WTC11 (cell line): ENCODE results near the gene ELF3. TPM values are rescaled to one million over a fixed set of nuclear protein-coding genes. Genes with fewer than 3 reads are reported as not detected.

Experiments
- ATAC-seq: fragments of 200-7000 bp; cut with Tn5 transposase; 2 replicates; pipeline ENCODE4 v1.10.0; 2021; ENCODE audit warnings: mild to moderate bottlenecking, moderate library complexity
- CTCF ChIA-PET: fragments of 300-600 bp; sonication (Branson Sonifier 250); formaldehyde crosslinking; loops from one replicate; lab custom pipeline; 2021; ENCODE audit warnings: antibody characterized with exemption; lab: Charles Lee
- POLR2A ChIA-PET: fragments of 350-600 bp; sonication (Branson Sonifier 250); formaldehyde crosslinking; loops from one replicate; lab custom pipeline; 2021; ENCODE audit warnings: antibody characterized with exemption; lab: Charles Lee
- DNase-seq: peaks from one replicate; pipeline ENCODE4 v3.0.0; 2021; ENCODE audit warnings: low spot score
- H3K27ac Mint-ChIP-seq: 2 replicates; pipeline ENCODE4 v1.8.0; 2021; ENCODE audit warnings: mixed read lengths
- H3K27me3 Mint-ChIP-seq: 2 replicates; pipeline ENCODE4 v1.8.0; 2021; ENCODE audit warnings: low read depth, mild to moderate bottlenecking, moderate library complexity, mixed read lengths
- H3K36me3 Mint-ChIP-seq: 2 replicates; pipeline ENCODE4 v1.8.0; 2021; ENCODE audit warnings: mixed read lengths
- H3K4me1 Mint-ChIP-seq: 2 replicates; pipeline ENCODE4 v1.8.0; 2022; ENCODE audit warnings: mixed read lengths
- H3K4me3 Mint-ChIP-seq: 2 replicates; pipeline ENCODE4 v1.8.0; 2021; ENCODE audit warnings: mild to moderate bottlenecking, moderate library complexity, mixed read lengths
- H3K9me3 Mint-ChIP-seq: 2 replicates; pipeline ENCODE4 v1.8.0; 2021; ENCODE audit warnings: mixed read lengths
- EMX1 ChIP-seq: fragments of 250-450 bp; sonication (Bioruptor Pico); IDR thresholded peaks from 2 replicates; pipeline ENCODE4 v1.8.0; 2021; ENCODE audit warnings: mild to moderate bottlenecking
- ETV6 ChIP-seq: sonication (generic); formaldehyde crosslinking; IDR thresholded peaks from 2 replicates; pipeline ENCODE4 v1.8.1; 2022; ENCODE audit warnings: mild to moderate bottlenecking, missing genetic modification reagents
- MXD4 ChIP-seq: fragments of 250-450 bp; sonication (Bioruptor Pico); IDR thresholded peaks from 2 replicates; pipeline ENCODE4 v1.8.0; 2021; ENCODE audit warnings: mild to moderate bottlenecking, moderate library complexity, borderline replicate concordance
- NFYB ChIP-seq: sonication (generic); formaldehyde crosslinking; conservative IDR thresholded peaks from 2 replicates; pipeline ENCODE4 v1.8.0; 2022; ENCODE audit warnings: low read depth, missing genetic modification reagents
- RELA ChIP-seq: sonication (generic); formaldehyde crosslinking; IDR thresholded peaks from 2 replicates; pipeline ENCODE4 v1.8.1; 2022; ENCODE audit warnings: missing genetic modification reagents, mild to moderate bottlenecking, borderline replicate concordance
- SMAD3 ChIP-seq: sonication (generic); formaldehyde crosslinking; IDR thresholded peaks from 2 replicates; pipeline ENCODE4 v1.8.0; 2022; ENCODE audit warnings: missing genetic modification reagents, mild to moderate bottlenecking, borderline replicate concordance
- SP1 ChIP-seq: sonication (generic); formaldehyde crosslinking; conservative IDR thresholded peaks from 2 replicates; pipeline ENCODE4 v1.8.1; 2022; ENCODE audit warnings: missing genetic modification reagents
- TEAD1 ChIP-seq: sonication (generic); formaldehyde crosslinking; IDR thresholded peaks from 2 replicates; pipeline ENCODE4 v1.8.0; 2022; ENCODE audit warnings: mild to moderate bottlenecking, missing genetic modification reagents
- TEAD4 ChIP-seq: sonication (generic); formaldehyde crosslinking; IDR thresholded peaks from 2 replicates; pipeline ENCODE4 v1.8.0; 2022; ENCODE audit warnings: mild to moderate bottlenecking, missing genetic modification reagents
- ZNF423 ChIP-seq: fragments of 250-450 bp; sonication (Bioruptor Pico); IDR thresholded peaks from 2 replicates; pipeline ENCODE4 v2.1.2; 2022; ENCODE audit warnings: mild to moderate bottlenecking, moderate library complexity
- ZNF671 ChIP-seq: fragments of 250-450 bp; sonication (Bioruptor Pico); IDR thresholded peaks from 2 replicates; pipeline ENCODE4 v1.8.0; 2021; ENCODE audit warnings: mild to moderate bottlenecking
- total RNA-seq: library from RNA; stranded (reverse); gene quantifications from 3 replicates; pipeline ENCODE4 v1.2.3, GENCODE V29; 2021
- TF ChIP-seq, protein P1 (sequence below): sonication (generic); formaldehyde crosslinking; IDR thresholded peaks from 2 replicates; pipeline ENCODE4 v1.8.0; 2022; ENCODE audit warnings: mild to moderate bottlenecking, missing genetic modification reagents
- TF ChIP-seq, protein P2 (sequence below): fragments of 250-450 bp; sonication (Bioruptor Pico); IDR thresholded peaks from 2 replicates; pipeline ENCODE4 v2.1.2; 2022; ENCODE audit warnings: mild to moderate bottlenecking, moderate library complexity
- TF ChIP-seq, protein P3 (sequence below): fragments of 250-450 bp; sonication (Bioruptor Pico); conservative IDR thresholded peaks from 2 replicates; pipeline ENCODE4 v1.9.0; 2021; ENCODE audit warnings: mild to moderate bottlenecking
- TF ChIP-seq, protein P4 (sequence below): sonication (generic); formaldehyde crosslinking; IDR thresholded peaks from 2 replicates; pipeline ENCODE4 v1.8.1; 2022; ENCODE audit warnings: missing genetic modification reagents, borderline replicate concordance
- TF ChIP-seq, protein P5 (sequence below): sonication (generic); formaldehyde crosslinking; IDR thresholded peaks from 2 replicates; pipeline ENCODE4 v1.8.1; 2023; ENCODE audit warnings: mild to moderate bottlenecking, missing genetic modification reagents, moderate library complexity
- TF ChIP-seq, protein P6 (sequence below): sonication (generic); formaldehyde crosslinking; IDR thresholded peaks from 2 replicates; pipeline ENCODE4 v1.8.0; 2022; ENCODE audit warnings: mild to moderate bottlenecking, missing genetic modification reagents
- TF ChIP-seq, protein P7 (sequence below): sonication (generic); formaldehyde crosslinking; IDR thresholded peaks from 2 replicates; pipeline ENCODE4 v1.8.1; 2023; ENCODE audit warnings: mild to moderate bottlenecking, moderate library complexity, missing genetic modification reagents

ELF3 gene
- total RNA-seq, 1 experiment from 2014 or later = 15.0 TPM

DNA sequence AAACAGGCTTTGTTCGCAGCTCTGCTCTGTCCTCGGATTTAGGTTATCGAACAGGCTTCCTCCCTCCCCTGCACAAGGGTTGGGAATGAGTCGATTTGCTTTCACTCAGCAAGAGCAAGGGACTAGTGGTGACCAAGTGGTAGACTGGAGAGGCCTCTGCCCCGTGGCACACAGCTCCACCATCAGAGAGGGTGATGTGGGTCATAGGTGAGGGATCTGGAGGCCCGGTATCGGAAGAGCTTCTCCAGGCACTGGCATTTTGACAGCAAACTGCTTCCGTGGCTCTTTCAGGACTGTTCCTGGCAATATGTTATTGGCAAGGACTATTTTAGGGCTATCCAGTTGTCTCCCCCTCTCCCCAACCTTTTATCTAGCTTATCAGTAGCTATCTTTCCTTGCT lies 3.1 kb upstream of the ELF3 start (continued):
- TF ChIP-seq SMAD3 (no peak), ZNF423 (no peak), ZNF671 (CRISPR knock-in tag) (no peak)
- TF ChIP-seq, protein P1, sequence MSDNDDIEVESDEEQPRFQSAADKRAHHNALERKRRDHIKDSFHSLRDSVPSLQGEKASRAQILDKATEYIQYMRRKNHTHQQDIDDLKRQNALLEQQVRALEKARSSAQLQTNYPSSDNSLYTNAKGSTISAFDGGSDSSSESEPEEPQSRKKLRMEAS = no peak
- TF ChIP-seq, protein P2, sequence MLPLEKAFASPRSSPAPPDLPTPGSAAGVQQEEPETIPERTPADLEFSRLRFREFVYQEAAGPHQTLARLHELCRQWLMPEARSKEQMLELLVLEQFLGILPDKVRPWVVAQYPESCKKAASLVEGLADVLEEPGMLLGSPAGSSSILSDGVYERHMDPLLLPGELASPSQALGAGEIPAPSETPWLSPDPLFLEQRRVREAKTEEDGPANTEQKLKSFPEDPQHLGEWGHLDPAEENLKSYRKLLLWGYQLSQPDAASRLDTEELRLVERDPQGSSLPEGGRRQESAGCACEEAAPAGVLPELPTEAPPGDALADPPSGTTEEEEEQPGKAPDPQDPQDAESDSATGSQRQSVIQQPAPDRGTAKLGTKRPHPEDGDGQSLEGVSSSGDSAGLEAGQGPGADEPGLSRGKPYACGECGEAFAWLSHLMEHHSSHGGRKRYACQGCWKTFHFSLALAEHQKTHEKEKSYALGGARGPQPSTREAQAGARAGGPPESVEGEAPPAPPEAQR (CRISPR knock-in tag) = no peak
- TF ChIP-seq, protein P3, sequence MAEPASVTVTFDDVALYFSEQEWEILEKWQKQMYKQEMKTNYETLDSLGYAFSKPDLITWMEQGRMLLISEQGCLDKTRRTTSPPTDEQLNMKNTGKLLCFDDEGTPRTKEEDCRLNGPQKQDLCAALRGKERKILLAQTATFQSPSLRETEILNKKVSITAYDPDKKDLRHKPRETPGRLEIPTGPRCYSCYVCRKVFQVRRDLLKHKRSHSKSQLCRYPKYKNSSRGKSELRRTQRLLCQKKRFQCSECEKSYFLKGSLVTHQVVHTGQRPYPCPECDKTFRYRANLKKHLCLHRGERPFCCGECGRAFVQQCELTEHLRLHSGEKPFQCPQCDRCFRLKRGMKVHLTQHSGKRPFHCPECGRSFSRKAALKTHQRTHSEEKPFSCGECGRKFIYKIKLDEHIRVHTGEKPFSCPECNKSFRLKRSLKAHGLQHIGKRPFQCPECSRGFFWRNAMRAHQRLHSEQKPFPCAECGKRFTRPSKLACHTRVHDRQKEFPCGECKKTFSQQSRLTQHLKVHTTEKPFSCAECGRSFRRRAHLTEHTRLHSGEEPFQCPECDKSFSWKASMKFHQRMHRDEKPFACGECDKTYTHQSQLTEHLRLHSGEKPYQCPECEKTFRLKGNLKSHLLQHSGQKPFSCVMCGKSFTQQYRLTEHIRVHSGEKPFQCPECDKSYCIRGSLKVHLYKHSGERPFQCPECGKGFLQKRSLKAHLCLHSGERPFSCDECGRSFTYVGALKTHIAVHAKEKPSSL (CRISPR knock-in tag) = no peak
- TF ChIP-seq, protein P4, sequence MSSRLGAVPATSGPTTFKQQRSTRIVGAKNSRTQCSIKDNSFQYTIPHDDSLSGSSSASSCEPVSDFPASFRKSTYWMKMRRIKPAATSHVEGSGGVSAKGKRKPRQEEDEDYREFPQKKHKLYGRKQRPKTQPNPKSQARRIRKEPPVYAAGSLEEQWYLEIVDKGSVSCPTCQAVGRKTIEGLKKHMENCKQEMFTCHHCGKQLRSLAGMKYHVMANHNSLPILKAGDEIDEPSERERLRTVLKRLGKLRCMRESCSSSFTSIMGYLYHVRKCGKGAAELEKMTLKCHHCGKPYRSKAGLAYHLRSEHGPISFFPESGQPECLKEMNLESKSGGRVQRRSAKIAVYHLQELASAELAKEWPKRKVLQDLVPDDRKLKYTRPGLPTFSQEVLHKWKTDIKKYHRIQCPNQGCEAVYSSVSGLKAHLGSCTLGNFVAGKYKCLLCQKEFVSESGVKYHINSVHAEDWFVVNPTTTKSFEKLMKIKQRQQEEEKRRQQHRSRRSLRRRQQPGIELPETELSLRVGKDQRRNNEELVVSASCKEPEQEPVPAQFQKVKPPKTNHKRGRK (CRISPR knock-in tag) = no peak

DNA sequence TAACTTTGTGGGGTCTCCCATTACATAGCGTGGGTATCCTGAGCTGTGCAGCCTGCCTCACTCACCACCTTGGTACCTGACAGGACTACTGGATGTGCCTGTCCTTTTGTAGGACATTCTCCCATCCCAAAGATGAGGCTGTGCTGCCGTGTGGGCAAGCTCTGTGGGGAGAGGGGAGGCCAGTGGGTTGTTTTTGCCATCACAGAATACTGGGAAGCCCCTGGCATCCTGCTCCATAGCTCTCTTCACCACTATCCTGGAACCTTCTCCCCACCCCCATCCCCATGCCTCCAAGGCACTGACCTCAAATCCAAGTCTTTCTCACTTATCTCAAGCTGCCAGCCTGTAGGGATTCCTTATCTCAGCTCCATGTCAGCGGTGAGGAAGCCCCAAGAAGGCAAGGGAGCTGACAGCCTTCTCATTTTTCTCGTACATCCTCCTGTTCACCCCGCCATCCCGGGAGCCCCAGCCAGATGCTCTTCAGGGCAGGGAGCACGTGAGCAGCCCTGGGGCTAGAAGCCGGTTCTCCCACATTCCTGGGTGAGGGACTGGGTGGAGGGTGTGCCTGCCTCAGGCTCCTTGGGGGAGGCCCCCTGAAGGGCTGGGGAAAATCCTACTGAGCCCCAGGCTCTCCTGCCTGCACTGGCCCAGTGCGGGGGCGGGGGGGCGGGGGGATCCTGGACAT lies 2.4 kb upstream of the ELF3 start:
- peaks cover 48% of the 10 kb centered on the region for H3K4me1 Mint-ChIP-seq
- TF ChIP-seq, protein P5, sequence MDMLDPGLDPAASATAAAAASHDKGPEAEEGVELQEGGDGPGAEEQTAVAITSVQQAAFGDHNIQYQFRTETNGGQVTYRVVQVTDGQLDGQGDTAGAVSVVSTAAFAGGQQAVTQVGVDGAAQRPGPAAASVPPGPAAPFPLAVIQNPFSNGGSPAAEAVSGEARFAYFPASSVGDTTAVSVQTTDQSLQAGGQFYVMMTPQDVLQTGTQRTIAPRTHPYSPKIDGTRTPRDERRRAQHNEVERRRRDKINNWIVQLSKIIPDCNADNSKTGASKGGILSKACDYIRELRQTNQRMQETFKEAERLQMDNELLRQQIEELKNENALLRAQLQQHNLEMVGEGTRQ (CRISPR knock-in tag) = peak; percentile 87
- TF ChIP-seq, protein P4 (CRISPR knock-in tag) = no peak
- TF ChIP-seq EMX1 (CRISPR knock-in tag) = no peak
- TF ChIP-seq, protein P6, sequence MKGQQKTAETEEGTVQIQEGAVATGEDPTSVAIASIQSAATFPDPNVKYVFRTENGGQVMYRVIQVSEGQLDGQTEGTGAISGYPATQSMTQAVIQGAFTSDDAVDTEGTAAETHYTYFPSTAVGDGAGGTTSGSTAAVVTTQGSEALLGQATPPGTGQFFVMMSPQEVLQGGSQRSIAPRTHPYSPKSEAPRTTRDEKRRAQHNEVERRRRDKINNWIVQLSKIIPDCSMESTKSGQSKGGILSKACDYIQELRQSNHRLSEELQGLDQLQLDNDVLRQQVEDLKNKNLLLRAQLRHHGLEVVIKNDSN = peak; percentile 88
- no peak for TF ChIP-seq NFYB (CRISPR knock-in tag)
- peak; percentile 88; the same call in 1 of the 2 replicates for TF ChIP-seq TEAD4 (CRISPR knock-in tag)
- TF ChIP-seq MXD4 (CRISPR knock-in tag) = no peak
- no peak for TF ChIP-seq RELA (CRISPR knock-in tag)
- TF ChIP-seq, protein P7, sequence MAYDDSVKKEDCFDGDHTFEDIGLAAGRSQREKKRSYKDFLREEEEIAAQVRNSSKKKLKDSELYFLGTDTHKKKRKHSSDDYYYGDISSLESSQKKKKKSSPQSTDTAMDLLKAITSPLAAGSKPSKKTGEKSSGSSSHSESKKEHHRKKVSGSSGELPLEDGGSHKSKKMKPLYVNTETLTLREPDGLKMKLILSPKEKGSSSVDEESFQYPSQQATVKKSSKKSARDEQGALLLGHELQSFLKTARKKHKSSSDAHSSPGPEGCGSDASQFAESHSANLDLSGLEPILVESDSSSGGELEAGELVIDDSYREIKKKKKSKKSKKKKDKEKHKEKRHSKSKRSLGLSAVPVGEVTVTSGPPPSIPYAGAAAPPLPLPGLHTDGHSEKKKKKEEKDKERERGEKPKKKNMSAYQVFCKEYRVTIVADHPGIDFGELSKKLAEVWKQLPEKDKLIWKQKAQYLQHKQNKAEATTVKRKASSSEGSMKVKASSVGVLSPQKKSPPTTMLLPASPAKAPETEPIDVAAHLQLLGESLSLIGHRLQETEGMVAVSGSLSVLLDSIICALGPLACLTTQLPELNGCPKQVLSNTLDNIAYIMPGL = no peak
- peak; percentile 97 for TF ChIP-seq ZNF423
- TF ChIP-seq, protein P1 = peak; percentile 37; the same call in 1 of the 2 replicates
- TF ChIP-seq TEAD1 (CRISPR knock-in tag) = peak; percentile 95; the same call in 1 of the 2 replicates
- TF ChIP-seq ETV6 (CRISPR knock-in tag) = peak; percentile 42; the same call in 1 of the 2 replicates
- TF ChIP-seq SP1 (CRISPR knock-in tag) = 0 out of 2 replicates have a peak, but pooled peaks have one; percentile 42
- TF ChIP-seq, all 79 proteins: peak for 8
- DNase-seq = peak; percentile 87
- Mint-ChIP-seq H3K9me3 (no peaks in the 10 kb centered on the region), H3K4me3 (peak overlapping the region; percentile 50), H3K27ac (peak overlapping the region; percentile 99), H3K27me3 (no peaks in the 10 kb centered on the region), H3K36me3 (peaks cover 24% of the 10 kb centered on the region)
- ChIA-PET CTCF (interaction anchor here (0.6 to 9.3 kb wide), 19 partner anchors 8 to 181 kb away, joined by 3 to 149 read pairs (median 3); partner anchors contain the start of genes GPR37L1 and RNPEP), POLR2A (interaction anchor here (0.6 to 1.3 kb wide), 4 partner anchors 8 to 110 kb away, joined by 3 to 4 read pairs (median 3); no protein-coding TSS in a partner anchor)
- ATAC-seq = peak; percentile 28
